Natural killer cell treated with Interleukin-12 subunit alpha and Interleukin-12 subunit beta and Interleukin-15 and Interleukin-18, amount 100 ng/mL, for 72 hours (primary cell): ENCODE measurements around the gene GUK1. TPM values are rescaled to one million over a fixed set of nuclear protein-coding genes. Genes with fewer than 3 reads are reported as not detected.

Experiments used
- ATAC-seq, 2 donors: fragments of 150-1000 bp; cut with Tn5 transposase in 1 of 2; sonication (Bioruptor Pico), chemical (Tn5 transposase) in 1 of 2; 2 replicates each; pipeline ENCODE4 v1.10.0; 2021
- DNase-seq: peaks from one replicate; pipeline ENCODE4 v3.0.0; 2022; ENCODE audit warnings: low spot score
- H3K27ac Mint-ChIP-seq, 2 donors: 1 replicate in 1 of 2; 2 replicates in 1 of 2; pipeline ENCODE4 v1.8.0; 2022; ENCODE audit warnings: mixed read lengths in 2 of 2, mild to moderate bottlenecking in 1 of 2, moderate library complexity in 1 of 2
- H3K27me3 Mint-ChIP-seq, 2 donors: 1 replicate in 1 of 2; 2 replicates in 1 of 2; pipeline ENCODE4 v1.8.0; 2022; ENCODE audit warnings: mixed read lengths in 2 of 2
- H3K36me3 Mint-ChIP-seq: one replicate; pipeline ENCODE4 v1.8.0; 2022; ENCODE audit warnings: mixed read lengths
- H3K4me1 Mint-ChIP-seq, 2 donors: 1 replicate in 1 of 2; 2 replicates in 1 of 2; pipeline ENCODE4 v1.8.0; 2022; ENCODE audit warnings: low read depth in 2 of 2, mixed read lengths in 2 of 2, mild to moderate bottlenecking in 1 of 2
- H3K4me3 Mint-ChIP-seq: one replicate; pipeline ENCODE4 v1.8.0; 2022; ENCODE audit warnings: mixed read lengths
- H3K9me3 Mint-ChIP-seq: 2 replicates; pipeline ENCODE4 v1.8.0; 2022; ENCODE audit warnings: mixed read lengths
- total RNA-seq, 2 donors: library from RNA; stranded (reverse); gene quantifications; one replicate each; pipeline ENCODE4 v1.2.3, GENCODE V29; 2022

The GUK1 gene
- 100 to 1,000 TPM; 296 to 329 TPM for total RNA-seq

DNA sequence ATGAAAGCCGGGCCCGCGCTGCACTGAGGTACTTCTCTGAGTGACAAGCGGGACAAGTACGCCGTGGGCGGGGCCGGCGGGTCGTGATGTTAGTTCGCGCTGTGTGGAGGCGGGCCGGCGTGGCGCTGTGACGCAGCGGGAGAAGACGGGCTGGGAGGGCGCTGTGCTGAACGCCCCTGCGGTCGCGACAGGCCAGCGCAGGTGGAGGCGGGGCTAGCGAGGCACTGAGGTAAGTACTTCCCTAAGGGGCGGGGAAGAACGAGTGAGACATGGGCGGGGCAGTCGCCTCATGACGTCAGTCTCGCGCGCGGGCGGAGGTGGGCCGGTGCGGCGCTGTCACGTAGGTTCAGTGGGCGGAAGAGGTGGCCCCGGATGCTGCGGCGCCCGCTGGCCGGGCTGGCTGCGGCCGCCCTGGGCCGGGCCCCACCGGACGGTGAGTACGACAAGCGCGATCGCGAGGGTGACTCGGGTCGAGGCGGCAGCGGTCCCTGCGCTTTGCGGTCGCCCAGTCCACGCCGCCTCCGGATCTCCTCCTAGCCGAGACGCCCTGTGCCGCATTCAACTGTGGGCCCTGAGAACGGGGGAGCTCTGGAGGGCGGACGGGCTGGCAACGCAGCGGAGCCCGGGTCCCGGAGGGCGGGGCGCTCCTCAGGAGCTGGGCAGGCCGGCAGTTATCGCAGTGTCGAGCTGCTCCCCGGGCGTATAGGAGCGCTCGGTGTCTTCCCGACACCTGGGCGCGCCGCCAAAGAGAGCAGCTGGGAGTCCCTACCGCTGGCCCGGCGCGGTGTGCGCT lies at the start of gene GUK1:
Gene GUK1, plus strand, starts transcription at position 349 of the 793 bp plus-strand sequence. Its CDS starts 24 bp downstream, at position 373.
- ATAC-seq, result peak; percentile 95 to 97
- H3K4me3 Mint-ChIP-seq, result peak within 1 kb of the TSS; percentile 93
- DNase-seq, result peak; percentile 100
- H3K4me1 Mint-ChIP-seq, result peaks cover 25% of the 10 kb centered on the region in 2 donors
- H3K27me3 Mint-ChIP-seq, result no peaks in the 10 kb centered on the region
- no peaks in the 10 kb centered on the region for H3K36me3 Mint-ChIP-seq
- H3K27ac Mint-ChIP-seq, result peak within 1 kb of the TSS; percentile 83 to 99
- no peaks in the 10 kb centered on the region for H3K9me3 Mint-ChIP-seq

- peak overlapping the region; percentile 32 for H3K4me3 Mint-ChIP-seq
These were observed 49.4 kb upstream of the GUK1 start for GRCh38 chr1:228090613-228091081.

GRCh38 chr1:228091084-228091483 lies 49.0 kb upstream of the GUK1 start:
- Mint-ChIP-seq H3K4me1 (peaks cover 78% of the 10 kb centered on the region in 2 donors), H3K4me3 (peak overlapping the region; percentile 35), H3K9me3 (peaks cover 6% of the 10 kb centered on the region), H3K27me3 (no peaks in the 10 kb centered on the region), H3K36me3 (peaks cover 24% of the 10 kb centered on the region), H3K27ac (peak overlapping the region; percentile 46 to 92)
- no peak for DNase-seq
- no peak for ATAC-seq

More at GRCh38 chr1:228090613-228091081, 49.4 kb upstream of the GUK1 start:
- Mint-ChIP-seq H3K9me3 (peaks cover 6% of the 10 kb centered on the region), H3K36me3 (peaks cover 21% of the 10 kb centered on the region), H3K27me3 (no peaks in the 10 kb centered on the region), H3K4me1 (peaks cover 78 to 79% of the 10 kb centered on the region in 2 donors), H3K27ac (peak overlapping the region; percentile 46 to 92)
- DNase-seq (no peak), ATAC-seq (peak in 1 of 2 donors; percentile 10)

DNA sequence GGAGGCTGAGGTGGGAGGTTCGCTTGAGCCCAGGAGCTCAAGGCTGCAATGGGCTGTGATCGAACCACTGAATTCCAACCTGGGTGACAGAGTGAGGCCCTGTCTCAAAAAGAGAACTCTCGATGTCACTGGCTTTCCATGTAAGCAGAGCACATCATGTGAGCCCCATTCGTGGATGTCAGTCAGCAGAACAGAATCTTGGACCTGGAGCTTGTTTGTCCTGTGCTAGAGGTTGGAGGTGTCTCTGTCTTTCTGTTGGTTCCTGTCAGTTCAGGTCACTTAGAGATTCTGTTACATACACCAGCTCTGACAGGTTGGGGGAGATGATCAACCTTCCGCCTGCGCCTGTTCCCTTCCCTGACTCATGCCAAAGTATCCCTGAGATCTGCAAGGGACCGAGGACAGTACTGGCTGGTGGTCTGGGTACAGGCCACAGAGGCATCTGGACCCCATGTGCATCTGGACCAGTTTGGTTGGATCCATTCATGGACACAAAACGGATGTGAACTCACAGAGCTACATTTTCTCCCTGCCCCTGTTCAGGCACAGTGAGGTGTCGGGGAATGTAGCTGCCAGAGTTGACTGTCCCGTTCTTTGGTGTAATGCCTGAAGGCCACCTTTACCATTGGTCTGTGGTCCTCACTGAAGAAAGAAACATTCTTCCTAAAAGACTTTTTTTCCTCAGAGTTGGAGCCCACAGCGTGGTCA lies 47.6 kb upstream of the GUK1 start:
- DNase-seq (peak; percentile 15), ATAC-seq (no peak)
- H3K9me3 Mint-ChIP-seq, result peaks cover 6% of the 10 kb centered on the region
- peaks cover 65 to 70% of the 10 kb centered on the region in 2 donors for H3K4me1 Mint-ChIP-seq
- H3K36me3 Mint-ChIP-seq, result peaks cover 24% of the 10 kb centered on the region
- no peaks in the 10 kb centered on the region for H3K27me3 Mint-ChIP-seq
- no peak overlapping the region for H3K4me3 Mint-ChIP-seq
- peak overlapping the region; percentile 46 to 92 for H3K27ac Mint-ChIP-seq

GRCh38 chr1:228093050-228093906 lies 46.8 kb upstream of the GUK1 start:
- DNase-seq (no peak), ATAC-seq (no peak)
- peaks cover 24% of the 10 kb centered on the region for H3K36me3 Mint-ChIP-seq
- H3K4me1 Mint-ChIP-seq, result peaks cover 58 to 68% of the 10 kb centered on the region in 2 donors
- H3K4me3 Mint-ChIP-seq, result no peak overlapping the region
- peaks cover 6% of the 10 kb centered on the region for H3K9me3 Mint-ChIP-seq
- H3K27ac Mint-ChIP-seq, result no peak overlapping the region
- no peaks in the 10 kb centered on the region for H3K27me3 Mint-ChIP-seq

DNA sequence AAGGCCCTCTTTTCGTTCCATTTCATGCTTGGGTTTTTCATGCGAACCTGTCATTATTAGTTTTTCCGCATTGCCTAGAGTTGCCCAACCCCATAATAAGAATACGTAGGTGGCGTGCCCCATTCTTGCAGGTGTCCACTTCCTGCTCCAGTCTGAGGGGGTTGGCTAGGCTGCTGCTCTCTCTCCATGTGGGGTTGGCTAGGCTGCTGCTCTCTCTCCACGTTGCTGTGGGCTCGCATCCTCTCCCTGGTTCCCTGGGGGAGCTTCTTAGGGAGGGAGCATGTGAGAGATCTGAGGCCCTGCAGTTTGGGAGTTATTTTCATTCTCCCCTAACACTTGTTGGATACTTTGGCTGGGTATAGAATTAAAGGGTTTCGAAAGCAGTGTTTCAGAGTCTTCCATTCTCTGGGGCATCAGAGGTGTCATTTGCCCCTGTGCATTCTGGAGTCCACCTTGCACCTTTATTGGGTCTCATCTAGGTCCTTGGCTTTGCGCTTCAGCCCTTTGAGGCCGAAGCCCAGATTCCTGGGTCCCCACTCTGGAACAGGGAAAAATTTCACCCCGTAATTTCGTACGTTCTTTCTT lies 45.6 kb upstream of the GUK1 start:
- Mint-ChIP-seq H3K36me3 (peaks cover 24% of the 10 kb centered on the region), H3K27ac (peak overlapping the region in 1 of 2 donors; percentile 49), H3K27me3 (no peaks in the 10 kb centered on the region), H3K9me3 (peaks cover 6% of the 10 kb centered on the region), H3K4me3 (no peak overlapping the region), H3K4me1 (peaks cover 45 to 60% of the 10 kb centered on the region in 2 donors)
- DNase-seq, result peak; percentile 3
- ATAC-seq, result no peak

DNA sequence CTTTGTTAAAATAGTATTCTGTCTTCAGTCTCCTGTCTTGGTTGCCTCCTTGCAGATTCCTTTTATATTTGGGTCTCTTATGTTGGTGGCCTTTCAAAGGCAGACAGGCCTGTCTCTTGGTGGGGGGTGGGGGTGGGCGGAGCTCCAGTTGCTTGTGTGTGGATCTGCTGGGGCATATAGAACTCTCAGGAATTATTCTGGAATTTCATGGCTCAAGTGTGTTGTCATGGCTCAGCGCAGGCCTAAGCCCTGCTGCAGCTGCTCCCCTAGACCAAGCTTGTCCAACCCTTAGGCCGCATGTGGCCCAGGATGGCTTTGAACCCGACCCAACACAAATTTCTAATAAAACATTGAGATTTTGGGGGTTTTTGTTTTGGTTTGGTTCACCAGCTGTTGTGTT lies 44.9 kb upstream of the GUK1 start:
- H3K36me3 Mint-ChIP-seq, result peaks cover 24% of the 10 kb centered on the region
- ATAC-seq (no peak), DNase-seq (no peak)
- H3K27me3 Mint-ChIP-seq, result no peaks in the 10 kb centered on the region
- peak overlapping the region in 1 of 2 donors; percentile 49 for H3K27ac Mint-ChIP-seq
- peaks cover 6% of the 10 kb centered on the region for H3K9me3 Mint-ChIP-seq
- H3K4me1 Mint-ChIP-seq, result peaks cover 40 to 54% of the 10 kb centered on the region in 2 donors
- no peak overlapping the region for H3K4me3 Mint-ChIP-seq

GRCh38 chr1:228095938-228096337 lies 44.1 kb upstream of the GUK1 start:
- H3K27me3 Mint-ChIP-seq, result no peaks in the 10 kb centered on the region
- H3K4me1 Mint-ChIP-seq, result peaks cover 32 to 48% of the 10 kb centered on the region in 2 donors
- no peak overlapping the region for H3K4me3 Mint-ChIP-seq
- DNase-seq (peak; percentile 31), ATAC-seq (no peak)
- H3K9me3 Mint-ChIP-seq, result peaks cover 6% of the 10 kb centered on the region
- H3K27ac Mint-ChIP-seq, result no peak overlapping the region
- peaks cover 24% of the 10 kb centered on the region for H3K36me3 Mint-ChIP-seq

DNA sequence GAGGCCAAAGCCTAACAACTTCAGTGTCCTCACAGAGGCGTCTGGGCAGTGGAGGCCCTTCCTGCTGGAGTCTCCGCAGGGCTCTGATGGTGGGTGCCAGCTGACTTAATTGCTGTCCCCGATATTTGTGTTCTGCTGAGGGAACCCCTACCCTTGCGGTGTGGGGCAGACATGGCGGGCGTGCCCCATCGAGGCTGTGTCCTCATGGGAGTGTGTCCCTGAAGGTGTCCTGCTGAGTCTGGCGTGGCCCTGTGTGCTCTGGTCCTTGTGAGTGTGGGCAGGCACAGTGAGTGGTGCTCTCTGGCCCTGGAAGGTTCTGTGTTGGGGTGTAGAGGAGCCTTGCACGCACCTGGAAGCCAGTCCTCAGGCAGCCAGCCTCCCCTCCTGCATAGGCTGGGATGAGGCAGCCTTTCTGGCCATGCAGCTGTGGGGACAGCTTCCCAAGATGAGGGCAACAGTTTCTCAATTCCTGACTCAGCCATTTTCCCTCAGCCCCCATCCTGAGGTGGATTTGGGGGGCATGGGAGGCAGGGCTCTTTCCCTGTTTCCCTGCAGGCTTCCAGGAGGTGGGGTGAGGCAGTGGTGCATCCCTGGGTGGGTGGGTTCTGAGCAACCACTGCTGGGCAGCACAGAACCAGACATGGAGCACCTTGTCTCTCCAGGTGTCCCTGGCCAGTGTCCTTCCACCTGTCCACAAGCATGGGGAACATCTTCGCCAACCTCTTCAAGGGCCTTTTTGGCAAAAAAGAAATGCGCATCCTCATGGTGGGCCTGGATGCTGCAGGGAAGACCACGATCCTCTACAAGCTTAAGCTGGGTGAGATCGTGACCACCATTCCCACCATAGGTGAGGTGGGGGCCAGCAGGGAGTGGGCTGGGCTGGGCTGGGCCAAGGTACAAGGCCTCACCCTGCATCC lies 43.4 kb upstream of the GUK1 start:
- peak; percentile 41 for DNase-seq
- Mint-ChIP-seq H3K4me3 (no peak overlapping the region), H3K36me3 (peaks cover 21% of the 10 kb centered on the region), H3K9me3 (peaks cover 6% of the 10 kb centered on the region), H3K27ac (no peak overlapping the region), H3K4me1 (peaks cover 32 to 46% of the 10 kb centered on the region in 2 donors), H3K27me3 (no peaks in the 10 kb centered on the region)
- ATAC-seq, result no peak

DNA sequence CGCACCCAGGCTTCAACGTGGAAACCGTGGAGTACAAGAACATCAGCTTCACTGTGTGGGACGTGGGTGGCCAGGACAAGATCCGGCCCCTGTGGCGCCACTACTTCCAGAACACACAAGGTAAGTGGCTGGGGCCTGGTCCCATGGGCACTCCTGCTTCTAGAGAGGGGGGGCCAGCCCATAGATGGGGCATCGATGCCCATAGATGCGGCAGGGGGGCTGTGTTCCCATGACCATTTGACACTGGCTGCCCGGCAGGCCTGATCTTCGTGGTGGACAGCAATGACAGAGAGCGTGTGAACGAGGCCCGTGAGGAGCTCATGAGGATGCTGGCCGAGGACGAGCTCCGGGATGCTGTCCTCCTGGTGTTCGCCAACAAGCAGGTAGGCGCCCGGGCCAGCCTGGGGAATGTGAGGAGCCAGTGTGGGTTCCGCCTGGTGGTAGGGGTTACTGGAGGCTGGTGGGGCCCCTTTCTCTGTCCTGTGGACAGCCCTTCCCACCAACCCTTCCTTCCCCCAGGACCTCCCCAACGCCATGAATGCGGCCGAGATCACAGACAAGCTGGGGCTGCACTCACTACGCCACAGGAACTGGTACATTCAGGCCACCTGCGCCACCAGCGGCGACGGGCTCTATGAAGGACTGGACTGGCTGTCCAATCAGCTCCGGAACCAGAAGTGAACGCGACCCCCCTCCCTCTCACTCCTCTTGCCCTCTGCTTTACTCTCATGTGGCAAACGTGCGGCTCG lies 42.6 kb upstream of the GUK1 start:
- DNase-seq (peak; percentile 34), ATAC-seq (no peak)
- peaks cover 24 to 39% of the 10 kb centered on the region in 2 donors for H3K4me1 Mint-ChIP-seq
- H3K9me3 Mint-ChIP-seq, result peaks cover 6% of the 10 kb centered on the region
- no peak overlapping the region for H3K27ac Mint-ChIP-seq
- H3K27me3 Mint-ChIP-seq, result no peaks in the 10 kb centered on the region
- peaks cover 17% of the 10 kb centered on the region for H3K36me3 Mint-ChIP-seq
- no peak overlapping the region for H3K4me3 Mint-ChIP-seq

DNA sequence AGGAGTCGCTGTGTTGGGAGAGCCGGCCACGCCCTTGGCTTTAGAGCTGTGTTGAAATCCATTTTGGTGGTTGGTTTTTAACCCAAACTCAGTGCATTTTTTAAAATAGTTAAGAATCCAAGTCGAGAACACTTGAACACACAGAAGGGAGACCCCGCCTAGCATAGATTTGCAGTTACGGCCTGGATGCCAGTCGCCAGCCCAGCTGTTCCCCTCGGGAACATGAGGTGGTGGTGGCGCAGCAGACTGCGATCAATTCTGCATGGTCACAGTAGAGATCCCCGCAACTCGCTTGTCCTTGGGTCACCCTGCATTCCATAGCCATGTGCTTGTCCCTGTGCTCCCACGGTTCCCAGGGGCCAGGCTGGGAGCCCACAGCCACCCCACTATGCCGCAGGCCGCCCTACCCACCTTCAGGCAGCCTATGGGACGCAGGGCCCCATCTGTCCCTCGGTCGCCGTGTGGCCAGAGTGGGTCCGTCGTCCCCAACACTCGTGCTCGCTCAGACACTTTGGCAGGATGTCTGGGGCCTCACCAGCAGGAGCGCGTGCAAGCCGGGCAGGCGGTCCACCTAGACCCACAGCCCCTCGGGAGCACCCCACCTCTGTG lies 41.7 kb upstream of the GUK1 start:
- Mint-ChIP-seq H3K4me3 (no peak overlapping the region), H3K27me3 (no peaks in the 10 kb centered on the region), H3K4me1 (peaks cover 23 to 40% of the 10 kb centered on the region in 2 donors), H3K36me3 (peaks cover 17% of the 10 kb centered on the region), H3K27ac (no peak overlapping the region), H3K9me3 (peaks cover 6% of the 10 kb centered on the region)
- ATAC-seq (no peak), DNase-seq (peak; percentile 56)
